ENCODE measurements around the gene COA8.

- TF ChIP-seq CTCF (IDR thresholded peaks at IDR 0.05) (no peak), POLR2A (IDR thresholded peaks at IDR 0.05) (no peak)
Observed at GRCh38 chr14:103604620-103605019, 41.9 kb downstream of the COA8 start.

Measured in vagina (tissue), 2 donors.